Measurements from ENCODE around the gene FGFR2. TPM values are rescaled to one million over a fixed set of nuclear protein-coding genes. Genes with fewer than 3 reads are reported as not detected.

FGFR2 gene
- total and polyA plus RNA-seq, 2 donors (not counting 3 experiments of a cell fraction or from before 2014, with no cell fraction given): 0.06 TPM; not detected in 1

DNA sequence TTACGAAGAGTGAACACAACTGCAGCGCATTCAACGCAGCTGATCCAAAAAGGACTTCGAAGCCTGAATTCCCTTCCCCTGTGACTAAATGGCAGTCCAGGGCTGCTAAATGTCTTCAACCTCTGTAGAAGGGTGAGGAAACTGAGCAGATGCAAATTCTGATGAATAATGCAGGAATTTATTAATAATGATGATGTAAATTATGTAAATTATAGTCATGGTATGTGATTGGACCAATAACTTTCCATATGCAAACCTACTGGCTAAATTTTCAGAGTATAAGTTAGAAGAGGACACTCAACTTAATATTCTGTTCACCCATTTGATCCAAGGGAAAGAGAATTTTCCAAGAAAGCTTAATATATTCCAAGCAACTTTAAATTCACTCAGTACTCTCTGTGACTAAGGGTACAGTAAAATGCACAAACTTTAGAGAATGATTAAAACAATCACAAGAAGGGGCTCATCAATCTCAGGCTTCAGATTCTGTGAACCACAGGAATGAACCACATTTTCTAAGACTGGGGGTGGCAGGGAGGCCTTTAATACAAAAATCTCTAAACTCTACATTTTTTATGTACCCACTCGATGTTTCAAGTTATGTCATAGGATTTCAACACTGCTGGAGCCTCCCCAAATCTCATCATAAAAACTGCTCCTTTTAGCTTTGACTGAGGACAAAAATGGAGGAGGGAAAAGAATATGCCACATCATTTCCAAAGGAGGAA is 3.5 kb downstream of the FGFR2 start:
- dilution Hi-C loops (cut with MboI; ENCODE audit: extremely low pct_ligation_motif_present, low sequenced_read_pairs) (no loop called here), intact Hi-C loops (cut with micrococcal nuclease) (loop anchor here (5.0 kb wide), 1 partner anchor 293 kb away; no protein-coding TSS in a partner anchor)
- Histone ChIP-seq H3K4me2 (ENCODE audit: insufficient read depth, low read length) (no peak overlapping the region), H3K79me2 (ENCODE audit: control insufficient read depth, insufficient read depth, low read length) (no peaks in the 10 kb centered on the region), H3K9ac (replicated peaks; ENCODE audit: extremely low read depth, insufficient read depth, low read length) (no peak overlapping the region), H3K4me1 (ENCODE audit: control insufficient read depth, extremely low read depth, insufficient read depth, low read length) (peaks cover 5% of the 10 kb centered on the region), H3K27ac (ENCODE audit: insufficient read depth, low read depth, low read length) (no peak overlapping the region), H3K4me3 (replicated peaks in 1 of 3; ENCODE audit: insufficient read depth in 1 of 3, low read depth in 1 of 3, low read length in 3 of 3) (no peak overlapping the region), H3K27me3 (ENCODE audit: control insufficient read depth in 2 of 2, insufficient read depth in 2 of 2, low read length in 2 of 2) (peaks cover 26 to 45% of the 10 kb centered on the region in 2 experiments), H4K20me1 (replicated peaks; ENCODE audit: control insufficient read depth, extremely low read depth, insufficient read depth, low read length) (no peaks in the 10 kb centered on the region), H3K36me3 (ENCODE audit: control insufficient read depth in 2 of 2, extremely low read depth in 1 of 2, insufficient read depth in 2 of 2, low read length in 2 of 2) (no peaks in the 10 kb centered on the region), H3K9me3 (replicated peaks; ENCODE audit: control insufficient read depth, insufficient read depth, low read length) (no peaks in the 10 kb centered on the region), H3K9me1 (replicated peaks; ENCODE audit: control insufficient read depth, extremely low read depth, insufficient read depth, low read length) (no peaks in the 10 kb centered on the region), H2AFZ (ENCODE audit: low read depth, low read length) (no peak overlapping the region)
- TF ChIP-seq EZH2 (IDR thresholded peaks at IDR 0.05; ENCODE audit: borderline replicate concordance, low read depth, low read length, severe bottlenecking) (no peak), JUN (IDR thresholded peaks at IDR 0.05; ENCODE audit: borderline replicate concordance, insufficient read depth, insufficient read length, low read depth) (no peak), GATA2 (IDR thresholded peaks at IDR 0.05; ENCODE audit: insufficient read depth, insufficient read length, low read depth, low read length) (no peak)
- BruUV-seq (replicated peaks): no TSS peak
- DNase-seq (ENCODE audit: low read depth, low spot score): no peak
- CTCF ChIA-PET: no interaction called here
- no peak for FAIRE-seq
- POLR2A ChIA-PET: no interaction called here

DNA sequence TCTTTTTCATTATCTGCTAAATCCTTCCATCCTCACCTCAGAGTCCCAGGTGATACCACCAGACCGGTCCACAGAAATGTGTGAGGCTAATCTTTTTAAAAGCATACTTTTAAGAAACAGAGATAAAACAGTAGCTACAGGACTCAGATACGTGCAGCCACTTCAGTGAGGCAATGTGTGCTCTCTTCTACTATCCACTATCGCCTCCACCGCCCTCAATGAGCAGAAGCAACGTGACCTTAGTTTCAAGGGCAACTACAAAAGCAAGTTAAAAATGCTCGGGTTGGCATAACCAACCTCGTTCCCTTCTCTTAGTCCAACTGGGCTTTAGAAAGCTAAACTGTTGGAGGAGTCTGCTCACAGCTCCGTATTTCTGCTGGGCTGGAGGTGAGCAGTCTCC is 4.2 kb downstream of the FGFR2 start:
- no peaks in the 10 kb centered on the region for H4K20me1 ChIP-seq (replicated peaks; ENCODE audit: control insufficient read depth, extremely low read depth, insufficient read depth, low read length)
- ChIA-PET CTCF (no interaction called here), POLR2A (no interaction called here)
- DNase-seq (ENCODE audit: low read depth, low spot score) (no peak), FAIRE-seq (no peak)
- dilution Hi-C loops (cut with MboI; ENCODE audit: extremely low pct_ligation_motif_present, low sequenced_read_pairs): no loop called here
- H3K4me1 ChIP-seq (ENCODE audit: control insufficient read depth, extremely low read depth, insufficient read depth, low read length): peaks cover 5% of the 10 kb centered on the region
- H3K9me3 ChIP-seq (replicated peaks; ENCODE audit: control insufficient read depth, insufficient read depth, low read length): no peaks in the 10 kb centered on the region
- no peak overlapping the region for H3K27ac ChIP-seq (ENCODE audit: insufficient read depth, low read depth, low read length)
- H3K4me3 ChIP-seq (replicated peaks in 1 of 3; ENCODE audit: insufficient read depth in 1 of 3, low read depth in 1 of 3, low read length in 3 of 3): no peak overlapping the region
- intact Hi-C loops (cut with micrococcal nuclease): no loop called here
- TF ChIP-seq MYC (IDR thresholded peaks at IDR 0.05; ENCODE audit: low read depth, low read length): no peak
- no peak for TF ChIP-seq EZH2 (IDR thresholded peaks at IDR 0.05; ENCODE audit: borderline replicate concordance, low read depth, low read length, severe bottlenecking)
- TF ChIP-seq POLR2A (IDR thresholded peaks at IDR 0.05; ENCODE audit: low read depth, low read length): no peak
- no peak for TF ChIP-seq FOS (IDR thresholded peaks at IDR 0.05; ENCODE audit: borderline replicate concordance, insufficient read depth, low read length)
- TF ChIP-seq CTCF (IDR thresholded peaks at IDR 0.05; ENCODE audit: extremely low read depth in 1 of 2, insufficient read depth in 1 of 2, low read depth in 1 of 2, low read length in 2 of 2): no peak
- TF ChIP-seq JUN (IDR thresholded peaks at IDR 0.05; ENCODE audit: borderline replicate concordance, insufficient read depth, insufficient read length, low read depth): no peak
- TF ChIP-seq POLR2AphosphoS5 (IDR thresholded peaks at IDR 0.05; ENCODE audit: insufficient read depth, low read depth, low read length): no peak
- TF ChIP-seq GATA2 (IDR thresholded peaks at IDR 0.05; ENCODE audit: insufficient read depth, insufficient read length, low read depth, low read length): no peak
- TF ChIP-seq MAX (IDR thresholded peaks at IDR 0.05; ENCODE audit: insufficient read depth, insufficient read length): no peak
- no peaks in the 10 kb centered on the region for H3K36me3 ChIP-seq (ENCODE audit: control insufficient read depth in 2 of 2, extremely low read depth in 1 of 2, insufficient read depth in 2 of 2, low read length in 2 of 2)
- H2AFZ ChIP-seq (ENCODE audit: low read depth, low read length): no peak overlapping the region
- no peak overlapping the region for H3K9ac ChIP-seq (replicated peaks; ENCODE audit: extremely low read depth, insufficient read depth, low read length)
- no peak overlapping the region for H3K4me2 ChIP-seq (ENCODE audit: insufficient read depth, low read length)
- H3K9me1 ChIP-seq (replicated peaks; ENCODE audit: control insufficient read depth, extremely low read depth, insufficient read depth, low read length): no peaks in the 10 kb centered on the region
- no peaks in the 10 kb centered on the region for H3K79me2 ChIP-seq (ENCODE audit: control insufficient read depth, insufficient read depth, low read length)
- no TSS peak for BruUV-seq (replicated peaks)
- H3K27me3 ChIP-seq (ENCODE audit: control insufficient read depth in 2 of 2, insufficient read depth in 2 of 2, low read length in 2 of 2): peaks cover 23 to 39% of the 10 kb centered on the region in 2 experiments
